Lower leg skin (tissue), 3 donors: Measurements from ENCODE around the gene AOPEP.

ENCODE experiments used
- CTCF ChIP-seq, 3 donors: fragments of 450-650 bp; IDR thresholded peaks; one replicate each; pipeline ENCODE4 v1.5.1; 2016; ENCODE audit warnings: antibody characterized with exemption in 3 of 3, mild to moderate bottlenecking in 3 of 3, moderate library complexity in 2 of 3
- POLR2A ChIP-seq, 2 donors: fragments of 450-650 bp; IDR thresholded peaks; one replicate each; pipeline ENCODE4 v1.6.1; 2016 to 2017; ENCODE audit warnings: antibody characterized with exemption in 2 of 2, mild to moderate bottlenecking in 1 of 2, moderate library complexity in 1 of 2

GRCh38 chr9:95090871-95091577 is 364.5 kb downstream of the AOPEP start:
- TF ChIP-seq CTCF (IDR thresholded peaks at IDR 0.05) (no peak), POLR2A (IDR thresholded peaks at IDR 0.05) (no peak)
